Lower leg skin (tissue), 3 donors: ENCODE data around the gene SH3RF1.

Experiments
- CTCF ChIP-seq, 3 donors: fragments of 450-650 bp; IDR thresholded peaks; one replicate each; pipeline ENCODE4 v1.5.1; 2016; ENCODE audit warnings: antibody characterized with exemption in 3 of 3, mild to moderate bottlenecking in 3 of 3, moderate library complexity in 2 of 3
- POLR2A ChIP-seq, 2 donors: fragments of 450-650 bp; IDR thresholded peaks; one replicate each; pipeline ENCODE4 v1.6.1; 2016 to 2017; ENCODE audit warnings: antibody characterized with exemption in 2 of 2, mild to moderate bottlenecking in 1 of 2, moderate library complexity in 1 of 2

- TF ChIP-seq CTCF (IDR thresholded peaks at IDR 0.05) = no peak
- no peak for TF ChIP-seq POLR2A (IDR thresholded peaks at IDR 0.05)
Measured at GRCh38 chr4:169259271-169259670, 11.5 kb downstream of the SH3RF1 start.
